ENCODE data around the gene RBM33.
"Not testable (repeated sequence)": the region's sequence is repeated elsewhere in the genome, so short reads cannot be mapped to it uniquely, and the experiment has no call there.

RBM33 gene

GRCh38 chr7:155811895-155812761 is 167.7 kb downstream of the RBM33 start, which contains the start of gene SHH:
TSS of gene SHH (minus strand) at chr7:155812463. CDS start at chr7:155812122, 341 bp downstream.
- DNase-seq = peak; percentile 40

GRCh38 chr7:155813125-155813524 is 168.7 kb downstream of the RBM33 start:
- DNase-seq = no peak

GRCh38 chr7:155813546-155814315 is 169.3 kb downstream of the RBM33 start:
- DNase-seq = no peak

GRCh38 chr7:155814316-155815276 is 170.1 kb downstream of the RBM33 start:
- DNase-seq = no peak

GRCh38 chr7:155815332-155816191 is 171.1 kb downstream of the RBM33 start:
- DNase-seq = peak; percentile 87

GRCh38 chr7:155816192-155816508 is 171.7 kb downstream of the RBM33 start:
- no peak for DNase-seq

- DNase-seq = no peak
Observed at GRCh38 chr7:155816996-155817395, 172.5 kb downstream of the RBM33 start.

GRCh38 chr7:155817515-155817914 is 173.1 kb downstream of the RBM33 start:
- not testable (repeated sequence) for DNase-seq

GRCh38 chr7:155818154-155818819 is 173.8 kb downstream of the RBM33 start:
- no peak for DNase-seq

- no peak for DNase-seq
Observed at GRCh38 chr7:155818820-155819168, 174.3 kb downstream of the RBM33 start.

GRCh38 chr7:155819186-155819585 is 174.7 kb downstream of the RBM33 start:
- DNase-seq = no peak

GRCh38 chr7:155820246-155820645 is 175.8 kb downstream of the RBM33 start:
- DNase-seq = no peak

GRCh38 chr7:155820788-155821187 is 176.3 kb downstream of the RBM33 start:
- no peak for DNase-seq

- no peak for DNase-seq
Observed at GRCh38 chr7:155821851-155822250, 177.4 kb downstream of the RBM33 start.

- DNase-seq = no peak
Observed at GRCh38 chr7:155824227-155824886, 179.9 kb downstream of the RBM33 start.

GRCh38 chr7:155825336-155825735 is 180.9 kb downstream of the RBM33 start:
- no peak for DNase-seq

- DNase-seq = no peak
Observed at GRCh38 chr7:155829796-155830470, 185.5 kb downstream of the RBM33 start.
